GM20000 (cell line): ENCODE measurements around the gene PROCA1.

Experiments
- DNase-seq: peaks from one replicate; pipeline ENCODE4 v3.0.0; 2012; ENCODE audit warnings: low spot score
- TF ChIP-seq, protein P1 (sequence below): IDR thresholded peaks from 2 replicates; pipeline ENCODE4 v1.5.1; 2012; ENCODE audit warnings: mild to moderate bottlenecking, control low read depth; ENCODE audit errors: extremely low read depth, missing control alignments

The PROCA1 gene

DNA sequence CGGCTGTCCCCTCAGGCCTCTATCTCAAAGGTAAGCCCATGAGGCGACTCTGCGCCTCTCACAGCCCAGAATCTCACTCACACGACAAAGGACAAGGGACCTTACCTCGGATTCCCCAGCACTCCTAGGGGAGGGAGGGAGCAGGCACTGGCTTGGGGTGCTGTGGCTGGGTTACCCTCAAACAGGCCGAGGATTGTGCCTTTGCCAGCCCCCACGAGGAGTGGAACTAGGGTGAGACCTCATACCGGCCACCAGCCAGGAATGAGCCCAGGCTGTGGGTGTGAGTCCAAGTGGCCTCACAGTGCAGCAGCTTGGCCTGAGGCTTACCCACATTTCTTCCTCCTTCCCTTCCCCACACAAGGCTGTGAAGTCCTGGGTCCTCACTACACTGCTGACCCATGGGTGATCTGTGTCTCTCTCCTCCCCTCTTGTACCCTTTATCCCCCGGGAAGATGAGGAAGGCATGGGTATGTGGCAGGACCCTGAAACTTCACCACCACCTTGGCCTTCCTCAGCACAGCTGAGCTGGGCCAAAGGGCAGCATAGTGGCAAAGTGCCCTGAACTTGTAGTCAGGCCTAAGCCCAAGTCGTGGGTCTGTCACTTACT lies 5.9 kb downstream of the PROCA1 start:
- TF ChIP-seq, protein P1, sequence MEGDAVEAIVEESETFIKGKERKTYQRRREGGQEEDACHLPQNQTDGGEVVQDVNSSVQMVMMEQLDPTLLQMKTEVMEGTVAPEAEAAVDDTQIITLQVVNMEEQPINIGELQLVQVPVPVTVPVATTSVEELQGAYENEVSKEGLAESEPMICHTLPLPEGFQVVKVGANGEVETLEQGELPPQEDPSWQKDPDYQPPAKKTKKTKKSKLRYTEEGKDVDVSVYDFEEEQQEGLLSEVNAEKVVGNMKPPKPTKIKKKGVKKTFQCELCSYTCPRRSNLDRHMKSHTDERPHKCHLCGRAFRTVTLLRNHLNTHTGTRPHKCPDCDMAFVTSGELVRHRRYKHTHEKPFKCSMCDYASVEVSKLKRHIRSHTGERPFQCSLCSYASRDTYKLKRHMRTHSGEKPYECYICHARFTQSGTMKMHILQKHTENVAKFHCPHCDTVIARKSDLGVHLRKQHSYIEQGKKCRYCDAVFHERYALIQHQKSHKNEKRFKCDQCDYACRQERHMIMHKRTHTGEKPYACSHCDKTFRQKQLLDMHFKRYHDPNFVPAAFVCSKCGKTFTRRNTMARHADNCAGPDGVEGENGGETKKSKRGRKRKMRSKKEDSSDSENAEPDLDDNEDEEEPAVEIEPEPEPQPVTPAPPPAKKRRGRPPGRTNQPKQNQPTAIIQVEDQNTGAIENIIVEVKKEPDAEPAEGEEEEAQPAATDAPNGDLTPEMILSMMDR, result no peak
- no peak for DNase-seq

DNA sequence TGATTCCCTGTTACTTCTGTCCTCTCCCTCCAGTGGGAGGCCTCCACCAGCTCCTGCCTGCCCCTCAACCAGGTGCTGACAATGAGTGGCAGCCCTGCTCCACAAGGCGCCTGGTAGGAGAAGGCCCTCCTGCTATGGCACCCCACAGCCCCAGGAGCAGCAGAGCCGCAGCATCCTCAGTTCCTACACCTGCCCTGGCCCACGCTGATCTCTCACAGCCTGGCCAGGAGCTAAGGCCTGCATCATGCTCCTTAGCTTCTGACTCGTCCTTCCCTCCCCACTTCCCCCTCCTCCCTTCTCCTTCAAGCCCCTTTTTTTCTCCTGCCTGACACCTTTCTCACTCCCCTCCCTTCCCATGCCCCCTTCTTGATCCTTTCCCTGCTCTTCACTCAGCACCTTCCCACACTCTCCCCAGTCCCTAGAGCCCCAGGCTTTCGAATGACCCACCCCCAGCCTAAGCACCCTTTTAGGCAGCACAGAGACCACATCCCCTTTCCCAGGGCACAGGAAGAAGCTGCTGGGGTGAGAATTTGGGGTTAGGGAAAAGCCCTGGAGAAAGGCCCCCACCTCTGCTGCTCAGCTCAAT lies 6.5 kb downstream of the PROCA1 start:
- DNase-seq, result no peak
- TF ChIP-seq, protein P1, result no peak

DNA sequence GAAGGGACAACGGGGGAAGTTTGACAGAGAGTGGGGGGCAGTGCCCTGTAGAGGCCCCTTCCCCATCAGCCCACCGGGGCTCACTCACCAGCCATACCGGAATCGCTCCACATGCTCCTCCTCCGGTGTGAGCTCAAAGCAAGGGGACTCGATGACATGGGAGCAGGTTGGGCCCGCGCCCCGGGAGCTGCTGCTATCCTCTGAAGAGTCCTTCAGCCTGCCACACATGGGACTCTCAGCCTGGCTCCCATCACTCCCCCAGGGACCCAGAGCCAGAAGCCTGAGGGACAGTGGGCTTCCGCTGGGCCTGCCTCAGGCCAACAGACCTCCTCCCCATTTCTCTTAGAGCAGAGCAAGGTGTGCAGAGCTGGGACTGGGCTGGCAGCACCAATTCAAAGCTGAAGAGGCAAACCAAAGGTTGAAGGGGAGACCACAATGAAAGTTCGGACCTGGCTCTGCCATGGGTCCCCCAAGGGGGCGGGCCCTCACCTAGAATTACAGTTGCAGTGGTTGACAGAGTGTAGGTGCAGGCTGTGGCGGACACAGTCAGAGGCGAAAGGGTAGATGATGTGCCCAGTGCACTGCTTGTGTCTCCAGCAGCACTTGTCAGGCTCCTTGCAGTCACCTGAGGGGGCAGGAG lies 7.3 kb downstream of the PROCA1 start:
- no peak for DNase-seq

GRCh38 chr17:28703552-28704218 lies 8.0 kb downstream of the PROCA1 start:
- TF ChIP-seq, protein P1, result no peak
- DNase-seq, result no peak

More for the DNA sequence above, 7.3 kb downstream of the PROCA1 start:
- TF ChIP-seq, protein P1, result no peak

DNA sequence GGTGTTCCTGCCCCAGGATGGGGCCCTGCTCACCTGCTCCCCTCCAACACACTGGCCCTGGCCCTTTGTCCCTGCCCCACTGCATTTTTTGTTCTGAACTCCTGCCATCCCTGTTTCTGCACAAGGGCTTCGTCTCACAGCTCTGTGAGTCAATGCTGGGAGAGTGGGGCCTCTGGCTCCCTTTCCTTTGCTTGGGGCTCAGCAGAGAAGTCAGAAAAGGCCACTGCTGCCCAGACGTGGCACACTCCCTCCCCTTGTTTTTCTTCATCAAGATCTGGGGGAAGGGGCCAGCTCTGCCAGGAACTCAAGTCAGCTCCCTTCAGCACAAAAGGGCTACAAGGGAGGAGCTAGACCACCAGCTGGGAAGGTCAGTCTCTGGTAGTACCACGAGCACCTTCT lies 8.9 kb downstream of the PROCA1 start:
- TF ChIP-seq, protein P1, result no peak
- DNase-seq, result no peak

- no peak for DNase-seq
- TF ChIP-seq, protein P1, result no peak
These were observed 9.5 kb downstream of the PROCA1 start for GRCh38 chr17:28702026-28702751.
